Neural cell (in vitro differentiated cells): ENCODE measurements around the gene WFDC1. TPM values are rescaled to one million over a fixed set of nuclear protein-coding genes. Genes with fewer than 3 reads are reported as not detected.

Source experiments
- H2AFZ ChIP-seq: fragments of 200-600, 300-800 bp; sonication (generic), shearing (Covaris generic); 2 replicates; pipeline ENCODE4 v1.6.0; 2014; ENCODE audit warnings: low read depth, mild to moderate bottlenecking, antibody characterized with exemption, low read length, moderate library complexity
- H3F3A ChIP-seq: fragments of 200-600 bp; shearing (Covaris generic); 2 replicates; pipeline ENCODE4 v1.6.1; 2016; ENCODE audit warnings: mild to moderate bottlenecking, moderate library complexity, mixed read lengths, antibody characterized with exemption, low read length; ENCODE audit not compliant: insufficient read depth, poor library complexity, severe bottlenecking
- H3K27ac ChIP-seq: fragments of 200-600, 300-800 bp; sonication (generic), shearing (Covaris generic); 2 replicates; pipeline ENCODE4 v1.5.1; 2014; ENCODE audit warnings: mild to moderate bottlenecking, low read length, moderate library complexity
- H3K27me3 ChIP-seq: fragments of 300-800, 200-600 bp; sonication (generic), shearing (Covaris generic); 2 replicates; pipeline ENCODE4 v1.6.0; 2014; ENCODE audit warnings: mild to moderate bottlenecking, low read depth, low read length, moderate library complexity; ENCODE audit not compliant: insufficient read depth
- H3K36me3 ChIP-seq: fragments of 300-800, 200-600 bp; sonication (generic), shearing (Covaris generic); 2 replicates; pipeline ENCODE4 v1.5.1; 2014; ENCODE audit warnings: mild to moderate bottlenecking, antibody characterized with exemption, low read length, moderate library complexity; ENCODE audit not compliant: insufficient read depth
- H3K4me2 ChIP-seq: fragments of 300-800, 200-600 bp; sonication (generic), shearing (Covaris generic); 2 replicates; pipeline ENCODE4 v1.6.0; 2014; ENCODE audit warnings: mild to moderate bottlenecking, low read length
- H3K4me3 ChIP-seq: fragments of 300-800, 200-600 bp; sonication (generic), shearing (Covaris generic); 2 replicates; pipeline ENCODE4 v1.5.1; 2014; ENCODE audit warnings: mild to moderate bottlenecking, low read length, moderate library complexity
- H3K79me2 ChIP-seq: fragments of 200-600 bp; shearing (Covaris generic); replicated peaks from 2 replicates; pipeline ENCODE4 v1.6.0; 2014; ENCODE audit warnings: mild to moderate bottlenecking, low read length, moderate library complexity; ENCODE audit not compliant: insufficient read depth
- H3K9ac ChIP-seq: fragments of 300-800, 200-600 bp; sonication (generic), shearing (Covaris generic); 2 replicates; pipeline ENCODE4 v1.6.1; 2016; ENCODE audit warnings: mild to moderate bottlenecking, low read length, mixed read lengths
- H3K9me2 ChIP-seq: fragments of 200-600 bp; shearing (Covaris generic); 2 replicates; pipeline ENCODE4 v1.6.1; 2016; ENCODE audit warnings: mild to moderate bottlenecking, low read length, mixed read lengths; ENCODE audit not compliant: insufficient read depth
- H3K9me3 ChIP-seq: fragments of 200-600, 300-800 bp; sonication (generic), shearing (Covaris generic); 2 replicates; pipeline ENCODE4 v1.6.1; 2016; ENCODE audit warnings: mild to moderate bottlenecking, mixed run types, low read length, moderate library complexity, mixed read lengths
- H4K20me1 ChIP-seq: fragments of 200-600 bp; shearing (Covaris generic); 2 replicates; pipeline ENCODE4 v1.6.1; 2016; ENCODE audit warnings: mild to moderate bottlenecking, mixed run types; ENCODE audit not compliant: insufficient read depth
- CTCF ChIP-seq: fragments of 450-650 bp; IDR thresholded peaks from 2 replicates; pipeline ENCODE4 v1.5.1; 2014; ENCODE audit warnings: antibody characterized with exemption, mild to moderate bottlenecking, moderate library complexity; ENCODE audit not compliant: poor library complexity, severe bottlenecking
- EP300 ChIP-seq: fragments of 450-650 bp; conservative IDR thresholded peaks from 2 replicates; pipeline ENCODE4 v1.6.1; 2014; ENCODE audit warnings: antibody characterized with exemption, mild to moderate bottlenecking, moderate library complexity; ENCODE audit not compliant: poor library complexity, severe bottlenecking
- EZH2 ChIP-seq: fragments of 200-600, 300-800 bp; shearing (Covaris generic), sonication (generic); IDR thresholded peaks from 2 replicates; pipeline ENCODE4 v1.6.1; 2014; ENCODE audit warnings: antibody characterized with exemption, low read length, borderline replicate concordance, mild to moderate bottlenecking; ENCODE audit not compliant: insufficient read depth, poor library complexity, severe bottlenecking
- MXI1 ChIP-seq: fragments of 450-650 bp; conservative IDR thresholded peaks from 2 replicates; pipeline ENCODE4 v1.6.1; 2014; ENCODE audit warnings: antibody characterized with exemption, mild to moderate bottlenecking; ENCODE audit not compliant: poor library complexity, severe bottlenecking
- POLR2AphosphoS5 ChIP-seq: IDR thresholded peaks from 2 replicates; pipeline ENCODE4 v1.6.1; 2012
- RAD21 ChIP-seq: fragments of 450-650 bp; conservative IDR thresholded peaks from 2 replicates; pipeline ENCODE4 v1.6.1; 2014; ENCODE audit warnings: antibody characterized with exemption, mild to moderate bottlenecking, moderate library complexity
- REST ChIP-seq: IDR thresholded peaks from 2 replicates; pipeline ENCODE4 v1.6.1; 2012; ENCODE audit warnings: borderline replicate concordance
- SMC3 ChIP-seq: fragments of 450-650 bp; conservative IDR thresholded peaks from 2 replicates; pipeline ENCODE4 v1.6.1; 2014; ENCODE audit warnings: antibody characterized with exemption, mild to moderate bottlenecking, moderate library complexity; ENCODE audit not compliant: poor library complexity
- TAF1 ChIP-seq: IDR thresholded peaks from 2 replicates; pipeline ENCODE4 v1.6.1; 2012; ENCODE audit warnings: low read depth
- polyA plus RNA-seq: library from polyadenylated mRNA; depleted of rRNA; stranded (reverse); fragments of >200 nt; gene quantifications from 2 replicates; pipeline ENCODE4 v1.2.3, GENCODE V29; 2014

Gene WFDC1
- polyA plus RNA-seq, 1 donor from 2014 or later = not detected

DNA sequence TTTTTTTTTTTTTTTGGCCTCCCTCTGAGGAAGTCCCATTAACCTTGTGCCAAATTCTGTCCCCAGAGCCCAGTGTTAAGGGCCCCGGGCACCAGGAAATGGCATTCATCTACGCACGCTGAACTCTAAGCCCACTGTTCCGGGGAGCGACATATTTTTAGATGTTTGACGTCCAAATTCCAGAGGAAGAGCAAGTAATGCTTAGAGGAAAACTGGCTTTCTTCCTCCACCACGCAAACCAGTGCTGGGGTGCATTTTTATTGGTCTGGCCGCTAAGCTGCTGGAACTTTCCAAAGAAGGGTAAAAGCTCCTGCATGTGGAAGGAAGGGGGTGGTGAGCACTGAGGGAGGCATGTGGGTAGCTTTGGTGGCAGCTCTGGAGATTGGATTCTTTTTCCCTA, 8.3 kb downstream of the WFDC1 start:
- Histone ChIP-seq H3K27me3 (no peaks in the 10 kb centered on the region), H3F3A (no peaks in the 10 kb centered on the region), H3K79me2 (no peaks in the 10 kb centered on the region), H2AFZ (no peak overlapping the region), H4K20me1 (no peaks in the 10 kb centered on the region), H3K9me3 (no peaks in the 10 kb centered on the region), H3K4me3 (no peak overlapping the region), H3K9ac (no peak overlapping the region), H3K4me2 (no peak overlapping the region), H3K9me2 (no peaks in the 10 kb centered on the region), H3K27ac (no peak overlapping the region), H3K36me3 (no peaks in the 10 kb centered on the region)
- TF ChIP-seq MXI1 = no peak
- no peak for TF ChIP-seq CTCF
- TF ChIP-seq TAF1 = no peak
- no peak for TF ChIP-seq EZH2
- no peak for TF ChIP-seq RAD21
- TF ChIP-seq POLR2AphosphoS5 = no peak
- TF ChIP-seq SMC3 = no peak
- no peak for TF ChIP-seq EP300
- no peak for TF ChIP-seq REST

- Histone ChIP-seq H3K27ac (no peak overlapping the region), H2AFZ (no peak overlapping the region), H3F3A (no peaks in the 10 kb centered on the region), H3K9ac (no peak overlapping the region), H3K9me3 (no peaks in the 10 kb centered on the region), H3K79me2 (no peaks in the 10 kb centered on the region), H3K9me2 (no peaks in the 10 kb centered on the region), H3K4me3 (no peak overlapping the region), H4K20me1 (no peaks in the 10 kb centered on the region), H3K27me3 (no peaks in the 10 kb centered on the region), H3K4me2 (no peak overlapping the region), H3K36me3 (no peaks in the 10 kb centered on the region)
- TF ChIP-seq EP300 (no peak), MXI1 (no peak), EZH2 (no peak)
Measured at GRCh38 chr16:84303516-84303915, 8.8 kb downstream of the WFDC1 start.

DNA sequence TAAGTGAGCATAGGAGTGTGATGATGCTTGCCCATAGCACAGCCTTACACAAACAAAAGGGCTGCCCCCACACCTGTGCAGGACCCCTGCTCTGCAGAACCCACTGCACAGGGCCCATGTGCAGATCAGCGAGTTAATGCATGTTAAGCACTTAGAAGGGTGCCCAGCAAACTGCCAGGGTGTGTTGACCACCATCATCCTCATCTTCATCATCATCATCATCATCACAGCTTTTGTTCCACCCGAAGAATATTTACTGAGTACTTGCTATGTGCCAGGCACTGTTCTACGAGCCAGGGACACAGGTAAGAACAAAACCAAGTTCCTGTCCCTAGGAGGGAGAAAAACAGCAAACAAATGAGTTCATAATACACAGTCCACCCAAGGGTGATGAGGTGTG, 11.9 kb downstream of the WFDC1 start:
- Histone ChIP-seq H3K9me2 (no peaks in the 10 kb centered on the region), H3K4me3 (no peak overlapping the region), H3K36me3 (no peaks in the 10 kb centered on the region), H3K9ac (no peak overlapping the region), H3F3A (no peaks in the 10 kb centered on the region), H2AFZ (no peak overlapping the region), H3K27ac (no peak overlapping the region), H3K79me2 (no peaks in the 10 kb centered on the region), H4K20me1 (no peaks in the 10 kb centered on the region), H3K4me2 (no peak overlapping the region), H3K9me3 (no peaks in the 10 kb centered on the region), H3K27me3 (no peaks in the 10 kb centered on the region)
- no peak for TF ChIP-seq POLR2AphosphoS5
- TF ChIP-seq EZH2 = no peak
